Activated naive CD4-positive, alpha-beta T cell treated with anti-CD3 and anti-CD28 coated beads, Interleukin-2, amount 50 U/mL, for 16 hours (primary cell): ENCODE data around the gene ABCB6.
A peak's percentile ranks its signal among the peaks of the same experiment; 100 is the strongest.

Experiments used
- DNase-seq: peaks from one replicate; pipeline ENCODE4 v3.0.0-alpha.2; 2020

Gene ABCB6

DNA sequence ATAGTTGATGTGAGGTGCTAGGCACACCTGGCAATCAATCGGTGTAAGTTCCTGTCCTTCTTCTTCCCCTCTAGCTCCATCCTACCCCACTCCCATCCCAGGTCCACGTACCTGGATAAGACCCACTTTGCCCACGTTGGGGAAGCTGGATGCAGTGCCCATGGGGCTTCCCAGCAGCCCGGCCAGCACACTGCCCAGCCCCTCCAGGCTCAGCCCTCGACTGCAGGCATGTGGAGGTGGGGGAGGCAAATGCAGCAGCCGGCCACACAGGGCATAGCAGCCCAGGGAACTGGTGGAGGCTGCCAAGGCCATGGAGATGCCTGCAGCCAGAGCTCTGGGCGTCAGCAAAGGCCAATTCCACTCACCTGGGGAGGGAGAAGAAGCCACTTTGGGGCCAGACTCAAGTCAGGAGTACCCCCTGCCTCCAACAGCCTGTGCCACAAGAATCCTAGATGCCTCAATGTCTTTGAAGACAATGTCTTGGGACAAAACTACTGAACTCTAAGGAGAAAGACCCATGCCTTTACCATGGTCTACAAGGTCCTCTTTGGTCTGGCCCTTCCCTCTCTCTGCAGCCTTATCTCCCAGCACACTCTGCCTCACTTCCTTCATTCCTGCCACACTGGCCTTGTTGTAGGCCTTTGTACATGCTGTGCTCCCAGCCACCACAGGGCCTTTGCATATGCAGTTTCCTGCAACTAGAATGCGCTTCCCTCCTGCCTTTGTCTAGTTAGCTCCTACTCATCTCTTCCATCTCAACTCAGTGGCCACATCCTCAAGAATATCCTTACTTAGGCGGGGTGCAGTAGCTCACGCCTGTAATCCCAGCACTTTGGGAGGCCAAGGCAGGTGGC is 53.5 kb downstream of the ABCB6 start:
- DNase-seq, result no peak

DNA sequence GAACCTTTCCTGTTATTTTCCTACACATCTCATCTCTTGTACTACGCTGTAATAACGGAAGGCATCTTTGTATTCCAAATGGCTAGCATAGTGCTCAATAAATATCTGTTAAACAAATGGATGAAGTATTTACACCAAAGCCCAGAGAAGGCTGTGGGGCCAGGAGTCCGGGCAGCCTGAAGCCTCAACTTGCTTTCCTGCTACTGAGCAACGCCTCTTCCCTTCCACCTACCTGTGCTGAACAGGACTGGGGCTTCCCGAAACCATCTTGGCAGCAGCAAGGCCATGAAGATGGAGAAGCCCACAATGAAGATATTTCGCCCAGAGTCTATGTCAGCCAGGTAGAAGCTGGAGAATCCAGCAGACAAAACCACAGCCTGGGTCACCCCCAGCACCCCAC is 55.6 kb downstream of the ABCB6 start:
- no peak for DNase-seq

DNA sequence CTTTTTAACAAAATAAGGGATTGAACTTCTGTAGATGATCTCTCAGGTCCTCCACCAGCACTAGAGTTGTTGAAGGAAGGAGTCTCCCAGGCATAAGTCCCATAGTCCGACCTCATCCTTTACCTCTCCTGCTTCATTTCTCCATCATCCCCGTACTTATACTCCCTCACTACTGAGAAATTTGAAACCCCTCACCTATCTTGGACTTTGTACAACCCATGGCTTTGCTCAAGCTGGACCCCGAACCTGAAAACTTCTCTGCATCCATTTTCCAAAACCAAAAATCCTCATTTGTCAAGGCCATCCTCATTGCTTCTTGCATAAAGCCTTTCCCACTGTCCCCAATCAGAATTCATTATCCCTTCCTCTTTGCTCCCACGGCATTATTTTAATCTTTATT is 57.7 kb downstream of the ABCB6 start:
- no peak for DNase-seq

DNA sequence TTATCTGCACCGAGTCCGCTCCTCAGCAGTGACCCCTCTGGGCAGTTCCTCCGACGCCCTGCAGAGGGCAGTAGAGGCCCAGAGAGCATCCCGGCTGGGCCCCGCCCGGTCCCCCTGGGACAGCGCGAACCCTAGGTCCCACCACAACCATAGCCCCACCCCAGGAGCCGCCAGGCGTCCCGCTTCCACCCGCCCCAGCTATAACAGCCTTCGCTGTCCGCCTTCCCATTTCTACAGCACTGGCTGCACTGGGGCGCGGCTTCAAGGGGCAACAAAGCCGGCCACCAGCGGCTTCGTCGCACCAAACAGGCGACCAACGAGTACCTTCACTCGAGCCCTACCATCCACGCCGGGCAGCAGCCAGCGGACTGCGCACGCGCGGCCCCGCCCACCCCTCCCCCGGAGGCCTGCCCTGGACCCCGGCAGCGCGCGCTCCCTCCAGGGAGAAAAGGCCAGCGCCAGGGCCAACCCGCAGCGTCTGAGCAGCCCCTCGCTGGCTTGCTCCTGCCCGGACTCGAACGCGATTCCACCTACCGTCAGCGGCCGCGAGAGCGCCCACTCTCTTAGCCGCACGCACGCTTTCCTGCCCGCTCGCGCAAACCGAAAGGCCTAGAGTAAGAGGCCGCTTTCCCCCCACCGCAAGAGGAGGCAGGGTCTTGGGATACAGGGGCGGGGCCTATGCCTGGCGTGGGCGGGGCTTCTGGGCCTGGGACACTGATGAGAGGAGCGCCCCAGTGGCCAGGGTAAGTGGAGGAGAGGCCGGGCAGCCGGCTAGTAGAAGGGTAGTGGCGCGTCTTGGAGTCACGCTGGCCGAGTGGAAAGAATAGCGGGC is 58.4 kb downstream of the ABCB6 start, which contains the start of gene NHEJ1:
Gene NHEJ1 (minus strand): TSS at position 630 of the 832 bp plus-strand sequence. CDS start 2,453 bp downstream, outside the sequence.
- DNase-seq, result peak; percentile 91
